ENCODE data around the gene SYNE2.

DNA sequence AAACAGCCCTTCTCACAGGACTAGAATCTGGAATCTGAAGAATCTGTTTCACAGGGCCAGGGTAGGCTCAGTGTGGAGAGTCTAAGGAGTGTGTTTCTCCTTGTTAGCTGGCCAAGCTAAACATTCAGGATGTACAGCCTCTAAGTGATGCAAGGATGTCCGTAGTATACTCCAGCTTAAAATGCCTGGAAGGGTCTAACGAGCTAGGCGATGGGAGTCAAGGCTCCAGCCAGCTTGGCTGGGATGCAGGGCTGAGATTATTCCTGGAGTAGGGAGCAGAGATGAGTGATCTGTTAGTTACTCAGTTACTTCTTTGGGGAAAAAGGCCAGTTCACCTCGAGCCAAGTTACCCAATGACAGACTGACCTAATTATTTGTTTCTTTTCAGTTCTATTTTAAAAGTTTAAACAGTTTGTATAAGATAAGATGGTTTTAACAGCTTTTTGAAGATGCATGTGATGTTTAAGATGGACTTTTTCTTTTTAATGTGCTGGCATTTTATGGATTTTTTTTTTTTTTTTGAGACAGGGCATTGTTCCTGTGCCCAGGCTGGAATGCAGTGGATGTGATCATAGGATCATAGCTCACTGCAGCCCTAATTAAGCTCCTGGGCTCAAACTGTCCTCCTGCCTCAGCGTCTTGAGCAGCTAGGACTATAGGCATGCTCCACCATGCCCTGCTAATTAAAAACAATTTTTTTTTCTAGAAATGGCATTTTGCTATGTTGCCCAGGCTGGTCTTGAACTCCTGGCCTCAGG lies 41.1 kb downstream of the SYNE2 start:
- TF ChIP-seq, protein P1, sequence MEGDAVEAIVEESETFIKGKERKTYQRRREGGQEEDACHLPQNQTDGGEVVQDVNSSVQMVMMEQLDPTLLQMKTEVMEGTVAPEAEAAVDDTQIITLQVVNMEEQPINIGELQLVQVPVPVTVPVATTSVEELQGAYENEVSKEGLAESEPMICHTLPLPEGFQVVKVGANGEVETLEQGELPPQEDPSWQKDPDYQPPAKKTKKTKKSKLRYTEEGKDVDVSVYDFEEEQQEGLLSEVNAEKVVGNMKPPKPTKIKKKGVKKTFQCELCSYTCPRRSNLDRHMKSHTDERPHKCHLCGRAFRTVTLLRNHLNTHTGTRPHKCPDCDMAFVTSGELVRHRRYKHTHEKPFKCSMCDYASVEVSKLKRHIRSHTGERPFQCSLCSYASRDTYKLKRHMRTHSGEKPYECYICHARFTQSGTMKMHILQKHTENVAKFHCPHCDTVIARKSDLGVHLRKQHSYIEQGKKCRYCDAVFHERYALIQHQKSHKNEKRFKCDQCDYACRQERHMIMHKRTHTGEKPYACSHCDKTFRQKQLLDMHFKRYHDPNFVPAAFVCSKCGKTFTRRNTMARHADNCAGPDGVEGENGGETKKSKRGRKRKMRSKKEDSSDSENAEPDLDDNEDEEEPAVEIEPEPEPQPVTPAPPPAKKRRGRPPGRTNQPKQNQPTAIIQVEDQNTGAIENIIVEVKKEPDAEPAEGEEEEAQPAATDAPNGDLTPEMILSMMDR (IDR thresholded peaks at IDR 0.05; ENCODE audit: extremely low read depth in 1 of 2, insufficient read depth in 1 of 2, low read depth in 1 of 2, low read length in 2 of 2), result no peak
- TF ChIP-seq EZH2 (IDR thresholded peaks at IDR 0.05; ENCODE audit: borderline replicate concordance, low read depth, low read length, severe bottlenecking), result no peak
- no peak for TF ChIP-seq POLR2AphosphoS5 (IDR thresholded peaks at IDR 0.05; ENCODE audit: insufficient read depth, low read depth, low read length)
- TF ChIP-seq POLR2A (IDR thresholded peaks at IDR 0.05; ENCODE audit: low read depth, low read length), result no peak
- TF ChIP-seq, protein P2, sequence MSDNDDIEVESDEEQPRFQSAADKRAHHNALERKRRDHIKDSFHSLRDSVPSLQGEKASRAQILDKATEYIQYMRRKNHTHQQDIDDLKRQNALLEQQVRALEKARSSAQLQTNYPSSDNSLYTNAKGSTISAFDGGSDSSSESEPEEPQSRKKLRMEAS (IDR thresholded peaks at IDR 0.05; ENCODE audit: insufficient read depth, insufficient read length), result no peak

Measured in endothelial cell of umbilical vein (primary cell).